Peyer's patch (tissue), 4 donors: ENCODE results near the gene PMPCB.
"Not testable (repeated sequence)": the region's sequence is repeated elsewhere in the genome, so short reads cannot be mapped to it uniquely, and the experiment has no call there.

Source experiments
- POLR2A ChIP-seq, 2 donors: fragments of 450-650 bp; IDR thresholded peaks; one replicate each; pipeline ENCODE4 v1.5.1; 2017; ENCODE audit warnings: antibody characterized with exemption in 2 of 2, mild to moderate bottlenecking in 2 of 2, moderate library complexity in 2 of 2
- TF ChIP-seq, protein P1 (sequence below), 6 experiments: fragments of 450-650 bp in 4 of 6; fragments of 200-600 bp in 2 of 6; sonication (generic) in 1 of 6; IDR thresholded peaks; one replicate each; pipeline ENCODE4 v1.5.1; 2017 to 2019; ENCODE audit warnings: antibody characterized with exemption in 6 of 6, mild to moderate bottlenecking in 3 of 6, moderate library complexity in 1 of 6

DNA sequence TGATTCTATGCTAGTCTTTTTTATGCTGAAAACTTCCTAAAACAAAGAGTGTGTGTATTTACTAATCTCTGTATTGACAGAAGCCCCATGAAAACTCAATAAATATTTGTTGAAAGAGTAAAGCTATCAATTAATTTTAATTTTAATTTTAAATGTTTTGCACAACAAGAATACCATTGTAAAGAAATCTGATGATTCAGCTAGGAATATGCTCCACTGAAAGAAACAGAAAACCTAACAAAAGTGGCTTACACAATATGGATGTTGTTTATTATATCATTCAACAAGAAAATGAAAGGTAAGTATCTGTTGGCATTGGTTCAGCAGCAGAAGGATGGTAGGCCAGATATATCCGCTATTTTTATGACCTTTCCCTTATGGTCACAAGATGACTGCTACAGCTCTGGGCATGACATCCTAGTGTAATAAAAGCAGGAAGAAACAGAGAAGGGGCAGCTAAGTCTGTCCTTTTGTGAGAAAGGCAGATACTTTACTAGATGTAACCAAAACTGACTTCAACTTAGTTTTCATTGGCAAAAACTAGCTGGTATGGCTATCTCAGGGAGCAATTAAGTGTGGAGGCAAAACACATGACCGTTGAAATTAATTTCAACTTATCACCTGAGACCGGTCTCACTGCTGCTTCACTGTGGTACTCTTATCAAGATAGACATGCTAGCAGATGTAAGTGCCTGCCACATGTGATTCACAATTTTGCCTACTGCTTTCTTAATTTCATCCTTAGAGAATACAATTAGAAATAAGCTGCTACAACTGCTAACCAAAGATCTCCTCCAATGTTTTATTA, 43.3 kb upstream of the PMPCB start:
- TF ChIP-seq POLR2A (IDR thresholded peaks at IDR 0.05): not testable (repeated sequence)
- TF ChIP-seq, protein P1, sequence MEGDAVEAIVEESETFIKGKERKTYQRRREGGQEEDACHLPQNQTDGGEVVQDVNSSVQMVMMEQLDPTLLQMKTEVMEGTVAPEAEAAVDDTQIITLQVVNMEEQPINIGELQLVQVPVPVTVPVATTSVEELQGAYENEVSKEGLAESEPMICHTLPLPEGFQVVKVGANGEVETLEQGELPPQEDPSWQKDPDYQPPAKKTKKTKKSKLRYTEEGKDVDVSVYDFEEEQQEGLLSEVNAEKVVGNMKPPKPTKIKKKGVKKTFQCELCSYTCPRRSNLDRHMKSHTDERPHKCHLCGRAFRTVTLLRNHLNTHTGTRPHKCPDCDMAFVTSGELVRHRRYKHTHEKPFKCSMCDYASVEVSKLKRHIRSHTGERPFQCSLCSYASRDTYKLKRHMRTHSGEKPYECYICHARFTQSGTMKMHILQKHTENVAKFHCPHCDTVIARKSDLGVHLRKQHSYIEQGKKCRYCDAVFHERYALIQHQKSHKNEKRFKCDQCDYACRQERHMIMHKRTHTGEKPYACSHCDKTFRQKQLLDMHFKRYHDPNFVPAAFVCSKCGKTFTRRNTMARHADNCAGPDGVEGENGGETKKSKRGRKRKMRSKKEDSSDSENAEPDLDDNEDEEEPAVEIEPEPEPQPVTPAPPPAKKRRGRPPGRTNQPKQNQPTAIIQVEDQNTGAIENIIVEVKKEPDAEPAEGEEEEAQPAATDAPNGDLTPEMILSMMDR (IDR thresholded peaks at IDR 0.05): not testable (repeated sequence)
